Measurements from ENCODE around the gene GPNMB. TPM values are rescaled to one million over a fixed set of nuclear protein-coding genes. Genes with fewer than 3 reads are reported as not detected.

GPNMB gene
- total and polyA plus RNA-seq, 12 donors: 49.6 to 612 (median 220) TPM

- DNase-seq (peak; percentile 40 to 55), ATAC-seq (peak; percentile 76 to 87 (median 79))
- H3K27me3 ChIP-seq: peaks cover 0 to 15% (median 0%) of the 10 kb centered on the region in 7 donors
- peaks cover 0 to 28% (median 0%) of the 10 kb centered on the region in 9 donors for H3K36me3 ChIP-seq
- peak overlapping the region; percentile 43 to 66 (median 60) for H3K4me3 ChIP-seq
- peaks cover 0 to 14% (median 0%) of the 10 kb centered on the region in 11 donors for H3K9me3 ChIP-seq
- H3K4me1 ChIP-seq: peaks cover 0 to 42% (median 23%) of the 10 kb centered on the region in 9 donors
- WGBS, 2 donors: 2 to 4% methylated on average over 53 of the region's 53 CpGs
- peak overlapping the region; percentile 55 to 91 (median 82) for H3K27ac ChIP-seq
- intact Hi-C loops (cut with DNase I): loop anchor here in 7 of 10 donors (5.0 to 10.0 kb wide), 8 partner anchors 40 to 145 kb away; partner anchors contain the start of genes KLHL7 (in 2 of the 7) and NUP42 (in 2 of the 7)
- no peak for TF ChIP-seq CTCF (IDR thresholded peaks at IDR 0.05)
These were observed 1.2 kb downstream of the GPNMB start for GRCh38 chr7:23247603-23248335.

GRCh38 chr7:23249486-23249885, 2.9 kb downstream of the GPNMB start:
- Histone ChIP-seq H3K27ac (no peak overlapping the region), H3K9me3 (peaks cover 0 to 14% (median 0%) of the 10 kb centered on the region in 11 donors), H3K36me3 (peaks cover 0 to 44% (median 7%) of the 10 kb centered on the region in 9 donors), H3K27me3 (peaks cover 0 to 15% (median 0%) of the 10 kb centered on the region in 7 donors), H3K4me3 (peak overlapping the region in 3 of 10 donors; percentile 63 to 66 (median 65)), H3K4me1 (peaks cover 0 to 34% (median 23%) of the 10 kb centered on the region in 9 donors)
- intact Hi-C loops (cut with DNase I): loop anchor here in 7 of 10 donors (5.0 to 10.0 kb wide), 8 partner anchors 42 to 147 kb away; partner anchors contain the start of genes KLHL7 (in 2 of the 7) and NUP42 (in 2 of the 7)
- no peak for TF ChIP-seq CTCF (IDR thresholded peaks at IDR 0.05)
- ATAC-seq (no peak), DNase-seq (no peak)

DNA sequence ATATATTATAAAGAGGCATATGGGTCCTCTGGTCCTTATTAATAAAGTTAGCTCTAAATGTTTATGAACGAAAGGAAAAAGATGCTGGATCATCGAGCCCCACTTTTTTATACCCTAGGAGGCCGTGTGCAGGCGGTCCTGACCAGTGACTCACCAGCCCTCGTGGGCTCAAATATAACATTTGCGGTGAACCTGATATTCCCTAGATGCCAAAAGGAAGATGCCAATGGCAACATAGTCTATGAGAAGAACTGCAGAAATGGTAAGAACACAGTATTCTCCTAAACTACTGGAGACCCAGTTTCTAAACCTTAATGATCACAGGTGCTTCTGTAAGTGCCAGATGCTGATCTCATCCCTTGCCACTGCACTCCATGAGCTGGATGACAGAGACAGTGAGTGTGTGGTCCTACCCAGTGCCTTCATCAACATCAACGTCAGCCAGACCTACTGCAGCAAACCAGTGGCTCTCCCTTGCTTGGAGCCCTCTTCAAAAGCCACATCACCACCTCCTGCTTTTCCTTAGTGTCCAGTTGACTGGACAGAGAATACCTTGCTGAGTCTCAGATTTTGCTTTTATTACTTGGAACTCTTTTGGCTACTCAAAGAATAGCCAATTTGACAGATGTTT, 7.6 kb downstream of the GPNMB start:
- Histone ChIP-seq H3K27ac (no peak overlapping the region), H3K9me3 (peaks cover 0 to 13% (median 0%) of the 10 kb centered on the region in 11 donors), H3K27me3 (peaks cover 0 to 13% (median 0%) of the 10 kb centered on the region in 7 donors), H3K4me1 (peaks cover 0 to 6% (median 1%) of the 10 kb centered on the region in 9 donors), H3K36me3 (peaks cover 0 to 87% (median 14%) of the 10 kb centered on the region in 9 donors), H3K4me3 (no peak overlapping the region)
- intact Hi-C loops (cut with DNase I): loop anchor here in 1 of 10 donors (10.0 kb wide), 1 partner anchor 149 kb away; the partner anchor contains the start of gene KLHL7
- WGBS, 2 donors: 88 to 89% methylated on average over 7 of the region's 7 CpGs
- TF ChIP-seq CTCF (IDR thresholded peaks at IDR 0.05): no peak
- ATAC-seq (no peak), DNase-seq (no peak)

GRCh38 chr7:23256731-23257130, 10.2 kb downstream of the GPNMB start:
- Histone ChIP-seq H3K27me3 (peaks cover 0 to 10% (median 0%) of the 10 kb centered on the region in 7 donors), H3K4me3 (no peak overlapping the region), H3K9me3 (peaks cover 0 to 6% (median 0%) of the 10 kb centered on the region in 11 donors), H3K27ac (no peak overlapping the region), H3K4me1 (no peaks in the 10 kb centered on the region), H3K36me3 (peaks cover 0 to 92% (median 24%) of the 10 kb centered on the region in 9 donors)
- intact Hi-C loops (cut with DNase I): loop anchor here in 1 of 10 donors (5.0 to 10.0 kb wide), 2 partner anchors 64 to 152 kb away; partner anchors contain the start of gene KLHL7
- WGBS, 2 donors: 84 to 86% methylated on average over 7 of the region's 7 CpGs
- no peak for ATAC-seq
- DNase-seq: no peak
- no peak for TF ChIP-seq CTCF (IDR thresholded peaks at IDR 0.05)

Measured in heart right ventricle (tissue), 16 donors.